GM21737 (cell line): ENCODE results near the gene TFCP2L1.

Experiments
- ATAC-seq: cut with Tn5 transposase; IDR thresholded peaks from one replicate; pipeline ENCODE4 v1.9.1; 2021; ENCODE audit warnings: mild to moderate bottlenecking, moderate library complexity; ENCODE audit not compliant: unreplicated experiment

TFCP2L1 gene

GRCh38 chr2:121179467-121179866 lies 105.5 kb downstream of the TFCP2L1 start:
- no peak for ATAC-seq

GRCh38 chr2:121178730-121179129 lies 106.3 kb downstream of the TFCP2L1 start:
- no peak for ATAC-seq

- no peak for ATAC-seq
Observed at GRCh38 chr2:121177896-121178295, 107.1 kb downstream of the TFCP2L1 start.

- ATAC-seq, result no peak
Observed at GRCh38 chr2:121175326-121175725, 109.7 kb downstream of the TFCP2L1 start.

- ATAC-seq, result no peak
Observed at GRCh38 chr2:121173806-121174205, 111.2 kb downstream of the TFCP2L1 start.

GRCh38 chr2:121173112-121173511 lies 111.9 kb downstream of the TFCP2L1 start:
- no peak for ATAC-seq

GRCh38 chr2:121172456-121172855 lies 112.5 kb downstream of the TFCP2L1 start:
- no peak for ATAC-seq

- ATAC-seq, result no peak
Observed at GRCh38 chr2:121171625-121172119, 113.3 kb downstream of the TFCP2L1 start.

- ATAC-seq, result no peak
Observed at GRCh38 chr2:121170577-121170976, 114.4 kb downstream of the TFCP2L1 start.

GRCh38 chr2:121167411-121167810 lies 117.6 kb downstream of the TFCP2L1 start:
- ATAC-seq, result no peak
